Right lobe of liver (tissue), 6 donors: ENCODE measurements around the gene GNB5. TPM values are rescaled to one million over a fixed set of nuclear protein-coding genes. Genes with fewer than 3 reads are reported as not detected.

Experiments used
- ATAC-seq, 4 donors: fragments of 200-7000 bp; cut with Tn5 transposase; one replicate each; pipeline ENCODE4 v1.9.1; 2020; ENCODE audit warnings: mild to moderate bottlenecking in 4 of 4, moderate library complexity in 4 of 4
- DNase-seq, 3 donors: peaks; one replicate each; pipeline ENCODE4 v3.0.0-alpha.2; 2020
- H3K27ac ChIP-seq, 3 donors: fragments of 200-600 bp; one replicate each; pipeline ENCODE4 v1.8.0; 2022
- H3K27me3 ChIP-seq, 2 donors: fragments of 200-600 bp; one replicate each; pipeline ENCODE4 v1.8.0; 2022
- H3K36me3 ChIP-seq, 4 donors: fragments of 200-600 bp; sonication (generic) in 1 of 4; one replicate each; pipeline versions ENCODE4 v1.5.1 to v1.8.0; 2017 to 2022; ENCODE audit warnings: control low read depth in 1 of 4
- H3K4me1 ChIP-seq, 4 donors: fragments of 200-600 bp; sonication (generic) in 1 of 4; one replicate each; pipeline versions ENCODE4 v1.5.1 to v1.8.0; 2017 to 2022; ENCODE audit warnings: control low read depth in 1 of 4
- H3K4me3 ChIP-seq, 3 donors: fragments of 200-600 bp; one replicate each; pipeline ENCODE4 v1.8.0; 2022
- H3K9me3 ChIP-seq, 4 donors: fragments of 200-600 bp; sonication (generic) in 1 of 4; one replicate each; pipeline versions ENCODE4 v1.5.1 to v1.8.0; 2017 to 2022; ENCODE audit warnings: control low read depth in 1 of 4
- CTCF ChIP-seq, 4 donors: fragments of 200-600 bp in 3 of 4; fragments of 450-650 bp in 1 of 4; IDR thresholded peaks; one replicate each; pipeline versions ENCODE4 v1.5.1 to v1.8.0; 2016 to 2022; ENCODE audit warnings: antibody characterized with exemption in 4 of 4, mild to moderate bottlenecking in 2 of 4
- POLR2A ChIP-seq: fragments of 450-650 bp; IDR thresholded peaks from one replicate; pipeline ENCODE4 v1.6.1; 2017; ENCODE audit warnings: antibody characterized with exemption, mild to moderate bottlenecking
- WGBS: methylation state at CpG from one replicate; pipeline ENCODE4 v1.1.6; 2018; ENCODE audit warnings: low coverage, low lambda C conversion rate; ENCODE audit not compliant: insufficient coverage; ENCODE audit errors: missing lambda C conversion rate; 5-methylcytosine and 5-hydroxymethylcytosine counted together
- intact Hi-C, 2 donors: fragments of 100-400 bp; cut with DNase I; formaldehyde crosslinking; loops; one replicate each; pipeline versions ENCODE4 v1.11.2 to v1.14.1; 2022
- total RNA-seq, 6 experiments: library from RNA; depleted of rRNA in 2 of 6; stranded (reverse); fragments of >200 nt in 2 of 6; fragmentation: NEBNext Ultra II Directional in 3 of 6; extraction: Animal tissue kit (Norgen Biotek cat#: 25700) in 3 of 6; gene quantifications; one replicate each; pipeline versions ENCODE4 v1.1.0 to v1.2.4, GENCODE V29; 2016 to 2023
- donor health status: DM: no; HTN: yes; CAD: no.
- donor health status: DM: no; HTN: no; CAD: no.
- donor health status: DM: no; HTN: no; CAD: no.
- donor health status: DM: no; HTN: yes; CAD: no.
- donor health status: DM: no; HTN: yes; CAD: no.

Gene GNB5
- total RNA-seq, 6 experiments from 2014 or later = 11.1 to 34.5 (median 16.5) TPM

GRCh38 chr15:52161406-52161966, 29.7 kb downstream of the GNB5 start:
- Histone ChIP-seq H3K4me3 (no peak overlapping the region), H3K9me3 (no peaks in the 10 kb centered on the region), H3K27me3 (no peaks in the 10 kb centered on the region), H3K36me3 (no peaks in the 10 kb centered on the region), H3K4me1 (no peaks in the 10 kb centered on the region), H3K27ac (no peak overlapping the region)
- intact Hi-C loops = no loop called here
- no peak for ATAC-seq
- TF ChIP-seq CTCF (IDR thresholded peaks at IDR 0.05) (no peak), POLR2A (no peak)
- WGBS = 100% methylated on average over 4 of the region's 13 CpGs
- no peak for DNase-seq

GRCh38 chr15:52159645-52160044, 31.5 kb downstream of the GNB5 start:
- WGBS = 90% methylated on average over 2 of the region's 3 CpGs
- DNase-seq (no peak), ATAC-seq (no peak)
- Histone ChIP-seq H3K4me3 (no peak overlapping the region), H3K27me3 (no peaks in the 10 kb centered on the region), H3K4me1 (peaks cover 0 to 5% (median 0%) of the 10 kb centered on the region in 4 donors), H3K27ac (no peak overlapping the region), H3K36me3 (no peaks in the 10 kb centered on the region), H3K9me3 (no peaks in the 10 kb centered on the region)
- intact Hi-C loops = no loop called here
- no peak for TF ChIP-seq CTCF (IDR thresholded peaks at IDR 0.05)
- TF ChIP-seq POLR2A = no peak

- no peak overlapping the region for H3K27ac ChIP-seq
- no peak for DNase-seq
- intact Hi-C loops = no loop called here
- ATAC-seq = no peak
- no peak for TF ChIP-seq POLR2A
- no peak for TF ChIP-seq CTCF (IDR thresholded peaks at IDR 0.05)
- H3K36me3 ChIP-seq = no peaks in the 10 kb centered on the region
- whole genome bisulfite sequencing = 85% methylated on average over 9 of the region's 10 CpGs
- H3K27me3 ChIP-seq = no peaks in the 10 kb centered on the region
- peaks cover 0 to 5% (median 0%) of the 10 kb centered on the region in 4 donors for H3K4me1 ChIP-seq
- no peak overlapping the region for H3K4me3 ChIP-seq
- H3K9me3 ChIP-seq = no peaks in the 10 kb centered on the region
Observed at GRCh38 chr15:52158084-52158765, 33.0 kb downstream of the GNB5 start.

- intact Hi-C loops = no loop called here
- Histone ChIP-seq H3K4me1 (peaks cover 0 to 5% (median 0%) of the 10 kb centered on the region in 4 donors), H3K27me3 (no peaks in the 10 kb centered on the region), H3K9me3 (no peaks in the 10 kb centered on the region), H3K27ac (peak overlapping the region; percentile 43 to 71 (median 67)), H3K36me3 (no peaks in the 10 kb centered on the region), H3K4me3 (no peak overlapping the region)
- ATAC-seq (peak in 1 of 4 donors; percentile 26), DNase-seq (no peak)
- TF ChIP-seq CTCF (IDR thresholded peaks at IDR 0.05) (no peak), POLR2A (no peak)
- WGBS = 69% methylated on average over 2 of the region's 2 CpGs
Observed at GRCh38 chr15:52155878-52156277, 35.3 kb downstream of the GNB5 start.
